Keratinocyte (primary cell): ENCODE data around the gene NPM3. TPM values are rescaled to one million over a fixed set of nuclear protein-coding genes. Genes with fewer than 3 reads are reported as not detected.

ENCODE experiments used
- DNase-seq: peaks from one replicate; pipeline ENCODE4 v3.0.0-alpha.2; 2011; ENCODE audit warnings: low read depth, missing footprints, low spot score
- FAIRE-seq: peaks from 2 replicates; lab custom pipeline; 2011; peaks lifted over from hg19 to GRCh38; lab: Jason Lieb, UNC
- H2AFZ ChIP-seq: 2 replicates; pipeline ENCODE4 v1.6.0; 2012; ENCODE audit warnings: low read length, control low read depth, inconsistent platforms; ENCODE audit not compliant: control insufficient read depth
- H3K27ac ChIP-seq: 2 replicates; pipeline ENCODE4 v1.5.1; 2011; ENCODE audit warnings: low read length; ENCODE audit not compliant: control insufficient read depth, insufficient read depth
- H3K27me3 ChIP-seq: 3 replicates; pipeline ENCODE4 v1.6.0; 2011; ENCODE audit warnings: low read length; ENCODE audit not compliant: control insufficient read depth, insufficient read depth; ENCODE audit errors: extremely low read depth
- H3K36me3 ChIP-seq, 2 experiments: 2 replicates in 1 of 2; 3 replicates in 1 of 2; pipeline ENCODE4 v1.5.1; 2011; ENCODE audit warnings: low read length in 2 of 2, mild to moderate bottlenecking in 1 of 2; ENCODE audit not compliant: control insufficient read depth in 2 of 2, insufficient read depth in 2 of 2; ENCODE audit errors: extremely low read depth in 1 of 2
- H3K4me1 ChIP-seq: 3 replicates; pipeline ENCODE4 v1.5.1; 2011; ENCODE audit warnings: low read length; ENCODE audit not compliant: control insufficient read depth, insufficient read depth; ENCODE audit errors: extremely low read depth
- H3K4me2 ChIP-seq: 3 replicates; pipeline ENCODE4 v1.6.0; 2011; ENCODE audit warnings: low read depth, low read length; ENCODE audit not compliant: control insufficient read depth, insufficient read depth; ENCODE audit errors: extremely low read depth
- H3K4me3 ChIP-seq, 3 experiments: fragments of 200-600 bp in 1 of 3; sonication (generic) in 1 of 3; 2 replicates in 2 of 3; 3 replicates in 1 of 3; pipeline ENCODE4 v1.5.1; 2011 to 2016; ENCODE audit warnings: low read length in 3 of 3, mild to moderate bottlenecking in 3 of 3, control low read depth in 2 of 3, inconsistent platforms in 1 of 3, low read depth in 1 of 3, mixed read lengths in 1 of 3, mixed run types in 1 of 3, moderate library complexity in 1 of 3; ENCODE audit not compliant: control insufficient read depth in 2 of 3, insufficient read depth in 2 of 3; ENCODE audit errors: extremely low read depth in 1 of 3
- H3K79me2 ChIP-seq: 2 replicates; pipeline ENCODE4 v1.6.0; 2012; ENCODE audit warnings: low read length; ENCODE audit not compliant: control insufficient read depth, insufficient read depth
- H3K9ac ChIP-seq: 3 replicates; pipeline ENCODE4 v1.6.0; 2011; ENCODE audit warnings: low read length; ENCODE audit not compliant: control insufficient read depth, insufficient read depth; ENCODE audit errors: extremely low read depth
- H3K9me1 ChIP-seq: 3 replicates; pipeline ENCODE4 v1.6.0; 2011; ENCODE audit warnings: low read length; ENCODE audit not compliant: control insufficient read depth, insufficient read depth; ENCODE audit errors: extremely low read depth
- H3K9me3 ChIP-seq: 2 replicates; pipeline ENCODE4 v1.5.1; 2012; ENCODE audit warnings: low read depth, low read length; ENCODE audit not compliant: control insufficient read depth
- H4K20me1 ChIP-seq: 3 replicates; pipeline ENCODE4 v1.6.0; 2011; ENCODE audit warnings: low read length; ENCODE audit not compliant: control insufficient read depth, insufficient read depth; ENCODE audit errors: extremely low read depth
- EZH2 ChIP-seq: IDR thresholded peaks from one replicate; pipeline ENCODE4 v1.6.1; 2012; ENCODE audit warnings: inconsistent platforms, mild to moderate bottlenecking, low read length, moderate library complexity
- dilution Hi-C: fragments of 300-500 bp; cut with MboI; formaldehyde crosslinking; loops from one replicate; pipeline ENCODE4 v1.7.0; 2020; ENCODE audit warnings: low sequenced_read_pairs; ENCODE audit not compliant: extremely low pct_ligation_motif_present
- polyA minus RNA-seq, 3 experiments: library from RNA; depleted of rRNA, polyadenylated mRNA; stranded (reverse); fragments of >200 nt; gene quantifications; 1 replicate in 1 of 3; 2 replicates in 1 of 3; 3 replicates in 1 of 3; pipeline ENCODE4 v1.2.3, GENCODE V29; 2011
- polyA plus RNA-seq, 5 experiments: library from polyadenylated mRNA; depleted of rRNA in 3 of 5; stranded (reverse) in 3 of 5; stranded (forward) in 1 of 5; unstranded in 1 of 5; fragments of >200 nt; gene quantifications; 1 replicate in 1 of 5; 2 replicates in 3 of 5; 3 replicates in 1 of 5; pipeline versions ENCODE4 v1.2.1 to v1.2.3, GENCODE V29; 2011 to 2012; ENCODE audit warnings: missing spikeins in 2 of 5, low read depth in 1 of 5, low replicate concordance in 1 of 5
- TF ChIP-seq, protein P1 (sequence below), 3 experiments: IDR thresholded peaks in 1 of 3; conservative IDR thresholded peaks in 1 of 3; optimal IDR thresholded peaks in 1 of 3; 2 replicates in 2 of 3; 3 replicates in 1 of 3; pipeline versions ENCODE3 to v1.5.1; 2011; ENCODE audit warnings: low read length in 3 of 3, mild to moderate bottlenecking in 3 of 3, moderate library complexity in 2 of 3, control low read depth in 1 of 3, inconsistent platforms in 1 of 3; ENCODE audit not compliant: insufficient read depth in 2 of 3; ENCODE audit errors: extremely low read depth in 1 of 3

NPM3 gene, protein sequence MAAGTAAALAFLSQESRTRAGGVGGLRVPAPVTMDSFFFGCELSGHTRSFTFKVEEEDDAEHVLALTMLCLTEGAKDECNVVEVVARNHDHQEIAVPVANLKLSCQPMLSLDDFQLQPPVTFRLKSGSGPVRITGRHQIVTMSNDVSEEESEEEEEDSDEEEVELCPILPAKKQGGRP
- polyA plus RNA-seq (71.6 to 87.7 TPM (median 77.2 TPM) in 3 replicates), polyA minus RNA-seq (53.6 to 89.6 TPM (median 55.0 TPM) in 3 replicates)
- polyA plus RNA-seq (2011; ENCODE audit: low read depth): 36.5 TPM
- polyA plus RNA-seq (2011; cell fraction: cytosol; rRNA removed): 55.9 and 96.8 TPM in 2 replicates
- 35.1 and 50.2 TPM in 2 replicates for polyA plus RNA-seq (2011; cell fraction: nucleus; rRNA removed)
- 61.6 and 114 TPM in 2 replicates for polyA plus RNA-seq (2012; ENCODE audit: low replicate concordance)
- polyA minus RNA-seq (2011; cell fraction: cytosol; rRNA and poly(A)+ RNA removed): 35.5 TPM
- 7.4 and 10.2 TPM in 2 replicates for polyA minus RNA-seq (2011; cell fraction: nucleus; rRNA and poly(A)+ RNA removed)

DNA sequence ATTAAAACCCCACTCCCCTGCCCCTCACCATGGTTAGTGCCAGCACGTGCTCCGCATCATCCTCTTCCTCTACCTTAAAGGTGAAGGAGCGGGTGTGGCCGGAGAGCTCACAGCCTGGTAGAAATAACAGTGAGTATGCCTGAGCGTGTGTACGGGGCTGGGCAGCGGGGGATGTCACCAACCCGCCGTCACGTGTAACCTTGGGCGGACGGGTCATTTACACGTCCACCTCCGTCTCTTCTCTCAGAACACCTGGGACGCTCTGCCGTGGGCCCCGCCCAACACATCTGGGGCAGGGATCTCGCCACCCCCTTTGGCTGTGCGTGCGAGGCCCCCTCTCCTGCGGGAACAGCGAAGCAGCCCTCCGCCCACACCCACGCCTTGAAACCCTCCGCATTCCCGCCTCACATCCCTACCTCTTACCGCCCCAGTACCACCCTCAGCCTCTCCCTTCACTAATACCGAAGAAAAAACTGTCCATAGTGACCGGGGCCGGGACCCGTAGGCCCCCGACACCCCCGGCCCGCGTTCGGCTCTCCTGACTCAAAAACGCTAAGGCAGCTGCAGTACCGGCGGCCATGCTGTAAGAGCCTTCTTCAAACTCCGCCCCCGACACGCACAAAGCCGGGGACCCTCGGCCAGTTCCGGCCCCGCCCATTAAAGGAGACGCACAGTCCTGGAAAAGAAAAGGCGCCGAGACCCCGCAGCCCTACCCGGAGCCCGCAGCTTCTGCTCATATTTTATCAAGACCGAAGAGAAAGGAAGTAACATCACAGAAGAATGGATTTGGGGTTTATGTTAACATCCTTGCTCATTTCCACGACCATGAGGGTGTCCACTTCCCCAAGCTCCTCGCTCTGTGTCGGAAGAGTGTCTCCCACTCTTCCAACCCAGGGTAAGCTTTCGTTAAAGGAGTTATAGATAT lies at the start of gene NPM3:
NPM3 (minus strand) TSS at position 636 of the 925 bp plus-strand sequence; CDS start at position 580, 56 bp downstream.
- peaks cover 51% of the 10 kb centered on the region for H3K4me1 ChIP-seq
- H3K4me3 ChIP-seq: peak within 1 kb of the TSS; percentile 74 to 88 (median 86)
- FAIRE-seq (no peak), DNase-seq (no peak)
- H3K4me2 ChIP-seq: peak within 1 kb of the TSS; percentile 94
- no peaks in the 10 kb centered on the region for H3K9me1 ChIP-seq
- H3K9me3 ChIP-seq: no peaks in the 10 kb centered on the region
- peak within 1 kb of the TSS; percentile 86 for H2AFZ ChIP-seq
- TF ChIP-seq EZH2: no peak
- TF ChIP-seq, protein P1, sequence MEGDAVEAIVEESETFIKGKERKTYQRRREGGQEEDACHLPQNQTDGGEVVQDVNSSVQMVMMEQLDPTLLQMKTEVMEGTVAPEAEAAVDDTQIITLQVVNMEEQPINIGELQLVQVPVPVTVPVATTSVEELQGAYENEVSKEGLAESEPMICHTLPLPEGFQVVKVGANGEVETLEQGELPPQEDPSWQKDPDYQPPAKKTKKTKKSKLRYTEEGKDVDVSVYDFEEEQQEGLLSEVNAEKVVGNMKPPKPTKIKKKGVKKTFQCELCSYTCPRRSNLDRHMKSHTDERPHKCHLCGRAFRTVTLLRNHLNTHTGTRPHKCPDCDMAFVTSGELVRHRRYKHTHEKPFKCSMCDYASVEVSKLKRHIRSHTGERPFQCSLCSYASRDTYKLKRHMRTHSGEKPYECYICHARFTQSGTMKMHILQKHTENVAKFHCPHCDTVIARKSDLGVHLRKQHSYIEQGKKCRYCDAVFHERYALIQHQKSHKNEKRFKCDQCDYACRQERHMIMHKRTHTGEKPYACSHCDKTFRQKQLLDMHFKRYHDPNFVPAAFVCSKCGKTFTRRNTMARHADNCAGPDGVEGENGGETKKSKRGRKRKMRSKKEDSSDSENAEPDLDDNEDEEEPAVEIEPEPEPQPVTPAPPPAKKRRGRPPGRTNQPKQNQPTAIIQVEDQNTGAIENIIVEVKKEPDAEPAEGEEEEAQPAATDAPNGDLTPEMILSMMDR (optimal IDR thresholded peaks at IDR 0.05 in 1 of 3, IDR thresholded peaks at IDR 0.05 in 1 of 3, conservative IDR thresholded peaks at IDR 0.05 in 1 of 3; ENCODE audit: extremely low read depth in 1 of 3, insufficient read depth in 2 of 3, low read length in 3 of 3): no peak
- H3K36me3 ChIP-seq: peaks cover 17 to 25% of the 10 kb centered on the region in 2 experiments
- dilution Hi-C loops: no loop called here
- peaks cover 17% of the 10 kb centered on the region for H4K20me1 ChIP-seq
- H3K79me2 ChIP-seq: peaks cover 11% of the 10 kb centered on the region
- peaks cover 12% of the 10 kb centered on the region for H3K27me3 ChIP-seq
- H3K27ac ChIP-seq: peak within 1 kb of the TSS; percentile 74
- H3K9ac ChIP-seq: peak within 1 kb of the TSS; percentile 94

DNA sequence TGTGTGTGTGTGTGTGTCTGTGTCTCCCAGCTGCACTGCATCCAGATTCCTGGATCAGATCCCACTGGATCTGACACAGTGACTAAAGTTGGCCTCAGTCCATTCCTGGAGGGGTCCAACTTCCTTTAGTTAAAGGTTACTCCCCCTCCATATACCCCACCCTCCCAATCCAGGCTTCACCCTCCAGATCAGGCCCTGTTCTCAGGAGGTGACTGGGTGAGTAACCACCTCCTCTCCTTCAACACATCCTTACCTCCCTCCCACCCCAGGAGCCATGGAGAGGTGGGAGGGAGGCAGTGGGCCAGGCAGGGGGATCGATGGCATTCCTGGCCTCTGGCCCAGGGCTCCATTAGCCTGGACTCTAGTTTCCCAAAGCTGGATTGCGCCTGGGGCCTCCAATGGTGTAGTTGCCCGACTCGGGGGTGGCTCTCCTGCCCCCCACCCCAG lies 49.1 kb upstream of the NPM3 start:
- Histone ChIP-seq H3K27ac (no peak overlapping the region), H3K4me2 (no peak overlapping the region), H3K4me3 (no peak overlapping the region), H4K20me1 (no peaks in the 10 kb centered on the region), H3K4me1 (peaks cover 20% of the 10 kb centered on the region), H3K9ac (no peak overlapping the region), H3K9me1 (peaks cover 2% of the 10 kb centered on the region), H3K36me3 (peaks cover 0 to 6% of the 10 kb centered on the region in 2 experiments), H3K27me3 (no peaks in the 10 kb centered on the region), H2AFZ (no peak overlapping the region), H3K9me3 (no peaks in the 10 kb centered on the region), H3K79me2 (no peaks in the 10 kb centered on the region)
- DNase-seq (no peak), FAIRE-seq (no peak)
- TF ChIP-seq, protein P1 (optimal IDR thresholded peaks at IDR 0.05 in 1 of 3, IDR thresholded peaks at IDR 0.05 in 1 of 3, conservative IDR thresholded peaks at IDR 0.05 in 1 of 3; ENCODE audit: extremely low read depth in 1 of 3, insufficient read depth in 2 of 3, low read length in 3 of 3): no peak
- TF ChIP-seq EZH2: no peak
- dilution Hi-C loops: no loop called here
